Neural cell (in vitro differentiated cells): ENCODE measurements around the gene PAPPA2.

Experiments
- EZH2 ChIP-seq: fragments of 200-600, 300-800 bp; shearing (Covaris generic), sonication (generic); IDR thresholded peaks from 2 replicates; pipeline ENCODE4 v1.6.1; 2014; ENCODE audit warnings: antibody characterized with exemption, low read length, borderline replicate concordance, mild to moderate bottlenecking; ENCODE audit not compliant: insufficient read depth, poor library complexity, severe bottlenecking
- MXI1 ChIP-seq: fragments of 450-650 bp; conservative IDR thresholded peaks from 2 replicates; pipeline ENCODE4 v1.6.1; 2014; ENCODE audit warnings: antibody characterized with exemption, mild to moderate bottlenecking; ENCODE audit not compliant: poor library complexity, severe bottlenecking
- POLR2AphosphoS5 ChIP-seq: IDR thresholded peaks from 2 replicates; pipeline ENCODE4 v1.6.1; 2012
- RAD21 ChIP-seq: fragments of 450-650 bp; conservative IDR thresholded peaks from 2 replicates; pipeline ENCODE4 v1.6.1; 2014; ENCODE audit warnings: antibody characterized with exemption, mild to moderate bottlenecking, moderate library complexity
- TAF1 ChIP-seq: IDR thresholded peaks from 2 replicates; pipeline ENCODE4 v1.6.1; 2012; ENCODE audit warnings: low read depth
- TF ChIP-seq, protein P1 (sequence below): fragments of 450-650 bp; IDR thresholded peaks from 2 replicates; pipeline ENCODE4 v1.5.1; 2014; ENCODE audit warnings: antibody characterized with exemption, mild to moderate bottlenecking, moderate library complexity; ENCODE audit not compliant: poor library complexity, severe bottlenecking
- TF ChIP-seq, protein P2 (sequence below): IDR thresholded peaks from 2 replicates; pipeline ENCODE4 v1.6.1; 2012; ENCODE audit warnings: borderline replicate concordance

DNA sequence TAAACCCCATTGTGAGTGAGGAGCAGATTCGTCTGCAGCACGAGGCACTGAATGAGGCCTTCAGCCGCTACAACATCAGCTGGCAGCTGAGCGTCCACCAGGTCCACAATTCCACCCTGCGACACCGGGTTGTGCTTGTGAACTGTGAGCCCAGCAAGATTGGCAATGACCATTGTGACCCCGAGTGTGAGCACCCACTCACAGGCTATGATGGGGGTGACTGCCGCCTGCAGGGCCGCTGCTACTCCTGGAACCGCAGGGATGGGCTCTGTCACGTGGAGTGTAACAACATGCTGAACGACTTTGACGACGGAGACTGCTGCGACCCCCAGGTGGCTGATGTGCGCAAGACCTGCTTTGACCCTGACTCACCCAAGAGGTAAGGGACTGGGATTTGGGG is 132.2 kb downstream of the PAPPA2 start:
- TF ChIP-seq, protein P1, sequence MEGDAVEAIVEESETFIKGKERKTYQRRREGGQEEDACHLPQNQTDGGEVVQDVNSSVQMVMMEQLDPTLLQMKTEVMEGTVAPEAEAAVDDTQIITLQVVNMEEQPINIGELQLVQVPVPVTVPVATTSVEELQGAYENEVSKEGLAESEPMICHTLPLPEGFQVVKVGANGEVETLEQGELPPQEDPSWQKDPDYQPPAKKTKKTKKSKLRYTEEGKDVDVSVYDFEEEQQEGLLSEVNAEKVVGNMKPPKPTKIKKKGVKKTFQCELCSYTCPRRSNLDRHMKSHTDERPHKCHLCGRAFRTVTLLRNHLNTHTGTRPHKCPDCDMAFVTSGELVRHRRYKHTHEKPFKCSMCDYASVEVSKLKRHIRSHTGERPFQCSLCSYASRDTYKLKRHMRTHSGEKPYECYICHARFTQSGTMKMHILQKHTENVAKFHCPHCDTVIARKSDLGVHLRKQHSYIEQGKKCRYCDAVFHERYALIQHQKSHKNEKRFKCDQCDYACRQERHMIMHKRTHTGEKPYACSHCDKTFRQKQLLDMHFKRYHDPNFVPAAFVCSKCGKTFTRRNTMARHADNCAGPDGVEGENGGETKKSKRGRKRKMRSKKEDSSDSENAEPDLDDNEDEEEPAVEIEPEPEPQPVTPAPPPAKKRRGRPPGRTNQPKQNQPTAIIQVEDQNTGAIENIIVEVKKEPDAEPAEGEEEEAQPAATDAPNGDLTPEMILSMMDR: no peak
- TF ChIP-seq MXI1: no peak
- TF ChIP-seq, protein P2, sequence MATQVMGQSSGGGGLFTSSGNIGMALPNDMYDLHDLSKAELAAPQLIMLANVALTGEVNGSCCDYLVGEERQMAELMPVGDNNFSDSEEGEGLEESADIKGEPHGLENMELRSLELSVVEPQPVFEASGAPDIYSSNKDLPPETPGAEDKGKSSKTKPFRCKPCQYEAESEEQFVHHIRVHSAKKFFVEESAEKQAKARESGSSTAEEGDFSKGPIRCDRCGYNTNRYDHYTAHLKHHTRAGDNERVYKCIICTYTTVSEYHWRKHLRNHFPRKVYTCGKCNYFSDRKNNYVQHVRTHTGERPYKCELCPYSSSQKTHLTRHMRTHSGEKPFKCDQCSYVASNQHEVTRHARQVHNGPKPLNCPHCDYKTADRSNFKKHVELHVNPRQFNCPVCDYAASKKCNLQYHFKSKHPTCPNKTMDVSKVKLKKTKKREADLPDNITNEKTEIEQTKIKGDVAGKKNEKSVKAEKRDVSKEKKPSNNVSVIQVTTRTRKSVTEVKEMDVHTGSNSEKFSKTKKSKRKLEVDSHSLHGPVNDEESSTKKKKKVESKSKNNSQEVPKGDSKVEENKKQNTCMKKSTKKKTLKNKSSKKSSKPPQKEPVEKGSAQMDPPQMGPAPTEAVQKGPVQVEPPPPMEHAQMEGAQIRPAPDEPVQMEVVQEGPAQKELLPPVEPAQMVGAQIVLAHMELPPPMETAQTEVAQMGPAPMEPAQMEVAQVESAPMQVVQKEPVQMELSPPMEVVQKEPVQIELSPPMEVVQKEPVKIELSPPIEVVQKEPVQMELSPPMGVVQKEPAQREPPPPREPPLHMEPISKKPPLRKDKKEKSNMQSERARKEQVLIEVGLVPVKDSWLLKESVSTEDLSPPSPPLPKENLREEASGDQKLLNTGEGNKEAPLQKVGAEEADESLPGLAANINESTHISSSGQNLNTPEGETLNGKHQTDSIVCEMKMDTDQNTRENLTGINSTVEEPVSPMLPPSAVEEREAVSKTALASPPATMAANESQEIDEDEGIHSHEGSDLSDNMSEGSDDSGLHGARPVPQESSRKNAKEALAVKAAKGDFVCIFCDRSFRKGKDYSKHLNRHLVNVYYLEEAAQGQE: no peak
- TF ChIP-seq POLR2AphosphoS5: no peak
- no peak for TF ChIP-seq TAF1
- no peak for TF ChIP-seq EZH2
- TF ChIP-seq RAD21: no peak
